Transverse colon (tissue), 4 donors: ENCODE data around the gene TRIM13. TPM values are rescaled to one million over a fixed set of nuclear protein-coding genes. Genes with fewer than 3 reads are reported as not detected.
"Not testable (repeated sequence)": the region's sequence is repeated elsewhere in the genome, so short reads cannot be mapped to it uniquely, and the experiment has no call there.

Experiments
- DNase-seq: peaks from one replicate; pipeline ENCODE4 v3.0.0-alpha.2; 2019
- H3K27ac ChIP-seq, 4 donors: fragments of 200-600 bp; sonication (generic); 2 replicates each; pipeline ENCODE4 v1.5.1; 2016 to 2018; ENCODE audit warnings: inconsistent platforms in 4 of 4
- H3K27me3 ChIP-seq: fragments of 200-600 bp; sonication (generic); 2 replicates; pipeline ENCODE4 v1.5.1; 2017; ENCODE audit warnings: inconsistent platforms
- H3K36me3 ChIP-seq, 4 donors: fragments of 200-600 bp; sonication (generic); 2 replicates each; pipeline ENCODE4 v1.5.1; 2017 to 2019; ENCODE audit warnings: inconsistent platforms in 4 of 4
- H3K4me1 ChIP-seq, 4 donors: fragments of 200-600 bp; sonication (generic); 2 replicates each; pipeline ENCODE4 v1.5.1; 2017 to 2020; ENCODE audit warnings: inconsistent platforms in 4 of 4
- H3K4me3 ChIP-seq, 4 donors: fragments of 200-600 bp; sonication (generic); 1 replicate in 1 of 4; 2 replicates in 3 of 4; pipeline versions ENCODE4 v1.5.1 to v1.6.1; 2017 to 2019; ENCODE audit warnings: inconsistent platforms in 4 of 4
- H3K9me3 ChIP-seq, 2 donors: fragments of 200-600 bp; sonication (generic); 2 replicates each; pipeline ENCODE4 v1.5.1; 2017 to 2019; ENCODE audit warnings: inconsistent platforms in 2 of 2
- CTCF ChIP-seq, 5 experiments: fragments of 200-600 bp in 3 of 5; fragments of 450-650 bp in 2 of 5; sonication (generic) in 3 of 5; IDR thresholded peaks; 1 replicate in 2 of 5; 2 replicates in 3 of 5; pipeline ENCODE4 v1.5.1; 2016 to 2017; ENCODE audit warnings: antibody characterized with exemption in 5 of 5, inconsistent platforms in 3 of 5, mild to moderate bottlenecking in 2 of 5, moderate library complexity in 1 of 5
- EP300 ChIP-seq: sonication (generic); formaldehyde crosslinking; IDR thresholded peaks from one replicate; pipeline ENCODE4 v1.6.1; 2017; ENCODE audit warnings: antibody characterized with exemption, low read depth
- POLR2A ChIP-seq: fragments of 450-650 bp; IDR thresholded peaks from one replicate; pipeline ENCODE4 v1.6.1; 2016; ENCODE audit warnings: antibody characterized with exemption, mild to moderate bottlenecking, moderate library complexity
- POLR2AphosphoS5 ChIP-seq, 3 donors: sonication (generic); formaldehyde crosslinking; IDR thresholded peaks; one replicate each; pipeline ENCODE4 v1.6.1; 2016; ENCODE audit warnings: antibody characterized with exemption in 3 of 3
- WGBS, 2 donors: methylation state at CpG; one replicate each; pipeline ENCODE4 v1.1.5; 2018; ENCODE audit warnings: low coverage in 1 of 2; 5-methylcytosine and 5-hydroxymethylcytosine counted together
- in situ Hi-C, 4 donors: fragments of 200-750 bp; cut with MboI; loops; one replicate each; pipeline versions ENCODE4 v1.15.0 to v1.15.1; 2017; ENCODE audit warnings: low sequenced_read_pairs in 3 of 4, low pct_ligation_motif_present in 1 of 4, low pct_unique_long_range_greater_than_20kb in 1 of 4
- intact Hi-C: fragments of 100-400 bp; cut with DNase I; formaldehyde crosslinking; loops from one replicate; pipeline ENCODE4 v1.15.1; 2023; ENCODE audit warnings: low total_unique reads
- small RNA-seq, 4 donors: library from RNA; depleted of rRNA; stranded (forward); fragments of <200 nt; gene quantifications; one replicate each; pipeline ENCODE3, GENCODE V24; 2016
- total RNA-seq, 4 donors: library from RNA; depleted of rRNA; stranded (reverse); fragments of >200 nt; gene quantifications; one replicate each; pipeline ENCODE4 v1.1.0, GENCODE V29; 2016

Gene TRIM13
- total RNA-seq, 4 donors from 2014 or later, result 5.6 to 30.6 (median 15.0) TPM

GRCh38 chr13:50060718-50061117 is 63.9 kb downstream of the TRIM13 start:
- H3K27ac ChIP-seq, result no peak overlapping the region
- peaks cover 0 to 9% (median 0%) of the 10 kb centered on the region in 4 donors for H3K36me3 ChIP-seq
- in situ Hi-C loops, result loop anchor here in 2 of 4 donors (10.0 kb wide), 2 partner anchors 46 to 56 kb away; partner anchors contain the start of gene KCNRG (in 1 of the 2)
- no peaks in the 10 kb centered on the region for H3K27me3 ChIP-seq
- H3K4me3 ChIP-seq, result no peak overlapping the region
- TF ChIP-seq POLR2A (no peak), EP300 (no peak), POLR2AphosphoS5 (IDR thresholded peaks at IDR 0.05) (no peak), CTCF (IDR thresholded peaks at IDR 0.05) (no peak)
- no peak for DNase-seq
- H3K4me1 ChIP-seq, result no peaks in the 10 kb centered on the region
- intact Hi-C loops, result no loop called here
- no peaks in the 10 kb centered on the region for H3K9me3 ChIP-seq
- WGBS, 2 donors, result 88 to 95% methylated on average over 1 of the region's 1 CpG

GRCh38 chr13:50062336-50062735 is 65.5 kb downstream of the TRIM13 start:
- H3K9me3 ChIP-seq, result not testable (repeated sequence)

GRCh38 chr13:50065712-50066111 is 68.9 kb downstream of the TRIM13 start:
- no peaks in the 10 kb centered on the region for H3K27me3 ChIP-seq
- H3K9me3 ChIP-seq, result no peaks in the 10 kb centered on the region
- H3K4me1 ChIP-seq, result peaks cover 0 to 9% (median 4%) of the 10 kb centered on the region in 4 donors
- no peak overlapping the region for H3K4me3 ChIP-seq
- TF ChIP-seq EP300, result no peak
- in situ Hi-C loops (loop anchor here in 2 of 4 donors (10.0 kb wide), 2 partner anchors 51 to 61 kb away; partner anchors contain the start of gene KCNRG (in 1 of the 2)), intact Hi-C loops (no loop called here)
- no peak for DNase-seq
- no peak overlapping the region for H3K27ac ChIP-seq
- peaks cover 0 to 11% (median 2%) of the 10 kb centered on the region in 4 donors for H3K36me3 ChIP-seq
- WGBS, 2 donors, result 88% methylated on average over 1 of the region's 1 CpG

More at GRCh38 chr13:50062336-50062735, 65.5 kb downstream of the TRIM13 start:
- peaks cover 0 to 19% (median 2%) of the 10 kb centered on the region in 4 donors for H3K36me3 ChIP-seq
- DNase-seq, H3K4me1 ChIP-seq, H3K27me3 ChIP-seq, H3K27ac ChIP-seq, intact Hi-C loops, H3K4me3 ChIP-seq: not testable (repeated sequence)
- in situ Hi-C loops, result loop anchor here in 2 of 4 donors (10.0 kb wide), 2 partner anchors 48 to 58 kb away; partner anchors contain the start of gene KCNRG (in 1 of the 2)
- 98 to 100% methylated on average over 1 to 7 of the region's 7 CpGs for WGBS, 2 donors

Small RNAs within 50 kb of the gene (small RNA-seq; reads per million reads assigned to genes)
- gene MIR16-1 (0.28 to 0.59 (median 0.54) reads per million in 4 donors), gene MIR3613 (0.12 to 1.1 (median 0.62) reads per million in 4 donors), gene RF02105 (0 reads per million in 4 donors), gene RF02106 (0 reads per million in 4 donors), gene RF02107 (0 reads per million in 4 donors), gene RF02108 (0 reads per million in 4 donors)

Other genes starting within 250 kb of the TRIM13 start
- 10 to 100 TPM; 23.1 to 29.2 (median 24.9) TPM for gene KPNA3, start 204.4 kb upstream of the TRIM13 start, total RNA-seq
- gene SPRYD7, start 60.7 kb upstream of the TRIM13 start, total RNA-seq, result 10 to 100 TPM; 11.1 to 15.7 (median 13.1) TPM
- 1 to 10 TPM in 2 of 4 donors, not detected in 2; 2.9 to 3.7 TPM for gene KCNRG, start 18.4 kb downstream of the TRIM13 start, total RNA-seq